ENCODE results near the gene SDSL.

Gene SDSL

DNA sequence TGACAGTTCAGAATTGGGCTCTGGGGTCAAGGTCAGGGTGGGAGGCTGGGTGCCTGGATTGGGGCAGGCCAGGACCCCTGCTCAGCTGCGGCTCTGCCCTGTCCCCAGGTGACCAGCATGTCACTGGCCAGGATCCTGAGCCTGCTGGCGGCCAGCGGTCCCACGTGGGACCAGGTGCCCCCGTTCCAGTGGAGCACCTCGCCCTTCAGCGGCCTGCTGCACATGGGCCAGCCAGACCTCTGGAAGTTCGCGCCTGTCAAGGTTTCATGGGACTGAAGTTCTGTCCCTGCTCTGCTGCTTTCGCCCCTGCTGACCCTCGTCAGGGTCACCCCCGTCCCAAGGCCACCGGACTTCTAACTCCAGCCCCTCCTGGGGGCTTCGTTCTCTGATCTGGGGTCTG lies 33.8 kb upstream of the SDSL start:
- Histone ChIP-seq H3K9ac (ENCODE audit: low read depth, low read length) (no peak overlapping the region), H3K9me3 (ENCODE audit: control insufficient read depth, insufficient read depth, low read length) (no peaks in the 10 kb centered on the region), H3K27me3 (ENCODE audit: control insufficient read depth, insufficient read depth, low read length) (no peaks in the 10 kb centered on the region), H3K4me3 (ENCODE audit: low read depth, low read length) (no peak overlapping the region), H3K36me3 (ENCODE audit: control insufficient read depth, insufficient read depth, low read length) (peaks cover 26% of the 10 kb centered on the region), H3K4me1 (ENCODE audit: control insufficient read depth, insufficient read depth, low read length) (no peaks in the 10 kb centered on the region)

DNA sequence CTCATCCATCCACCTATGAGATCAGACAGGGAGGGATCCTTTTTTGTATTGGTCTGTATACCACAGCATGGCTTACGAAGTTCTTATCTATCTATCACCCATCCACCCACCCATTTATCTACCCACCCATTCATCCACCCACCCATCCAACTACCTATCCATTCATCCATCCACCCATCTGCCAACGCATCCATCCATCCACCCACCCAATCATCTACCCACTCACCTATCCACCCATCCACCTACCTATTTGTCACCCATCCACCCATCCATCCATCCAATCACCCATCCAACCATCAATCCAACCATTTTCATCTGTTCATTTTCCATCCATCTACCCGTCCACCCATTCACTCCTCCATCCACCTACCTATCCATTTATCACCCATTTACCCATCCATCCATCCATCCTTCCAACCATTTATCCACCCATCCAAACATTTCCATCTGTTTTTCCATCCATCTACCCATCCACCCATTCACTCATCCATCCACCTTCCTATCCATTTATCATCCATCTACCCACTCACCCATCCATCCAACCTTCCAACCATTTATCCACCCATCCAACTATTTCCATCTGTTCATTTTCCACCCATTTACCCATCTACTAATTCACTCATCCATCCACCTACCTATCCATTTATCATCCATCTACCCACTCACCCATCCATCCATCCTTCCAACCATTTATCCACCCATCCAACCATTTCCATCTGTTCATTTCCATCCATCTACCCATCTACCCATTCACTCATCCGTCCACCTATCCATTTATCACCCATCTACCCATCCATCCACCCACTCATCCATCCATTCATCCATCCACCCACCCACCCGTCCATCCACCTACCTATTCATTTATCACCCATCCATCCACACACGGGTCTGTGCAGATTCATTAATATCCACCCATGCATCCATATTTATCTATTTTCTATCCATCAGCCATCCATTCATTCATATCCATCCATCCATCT lies 31.8 kb upstream of the SDSL start:
- no peak overlapping the region for H3K9ac ChIP-seq (ENCODE audit: low read depth, low read length)
- H3K27me3 ChIP-seq (ENCODE audit: control insufficient read depth, insufficient read depth, low read length): no peaks in the 10 kb centered on the region
- peaks cover 20% of the 10 kb centered on the region for H3K36me3 ChIP-seq (ENCODE audit: control insufficient read depth, insufficient read depth, low read length)
- H3K4me3 ChIP-seq (ENCODE audit: low read depth, low read length): no peak overlapping the region
- H3K9me3 ChIP-seq (ENCODE audit: control insufficient read depth, insufficient read depth, low read length): no peaks in the 10 kb centered on the region
- H3K4me1 ChIP-seq (ENCODE audit: control insufficient read depth, insufficient read depth, low read length): no peaks in the 10 kb centered on the region

- Histone ChIP-seq H3K36me3 (ENCODE audit: control insufficient read depth, insufficient read depth, low read length) (peaks cover 20% of the 10 kb centered on the region), H3K4me1 (ENCODE audit: control insufficient read depth, insufficient read depth, low read length) (no peaks in the 10 kb centered on the region), H3K9me3 (ENCODE audit: control insufficient read depth, insufficient read depth, low read length) (no peaks in the 10 kb centered on the region), H3K9ac (ENCODE audit: low read depth, low read length) (no peak overlapping the region), H3K4me3 (ENCODE audit: low read depth, low read length) (no peak overlapping the region), H3K27me3 (ENCODE audit: control insufficient read depth, insufficient read depth, low read length) (no peaks in the 10 kb centered on the region)
Observed at GRCh38 chr12:113391145-113391544, 31.0 kb upstream of the SDSL start.

GRCh38 chr12:113391650-113392337 lies 30.4 kb upstream of the SDSL start:
- H3K36me3 ChIP-seq (ENCODE audit: control insufficient read depth, insufficient read depth, low read length): peaks cover 19% of the 10 kb centered on the region
- no peaks in the 10 kb centered on the region for H3K4me1 ChIP-seq (ENCODE audit: control insufficient read depth, insufficient read depth, low read length)
- no peaks in the 10 kb centered on the region for H3K27me3 ChIP-seq (ENCODE audit: control insufficient read depth, insufficient read depth, low read length)
- H3K9me3 ChIP-seq (ENCODE audit: control insufficient read depth, insufficient read depth, low read length): no peaks in the 10 kb centered on the region
- H3K4me3 ChIP-seq (ENCODE audit: low read depth, low read length): no peak overlapping the region
- H3K9ac ChIP-seq (ENCODE audit: low read depth, low read length): no peak overlapping the region

GRCh38 chr12:113392520-113392919 lies 29.7 kb upstream of the SDSL start:
- peaks cover 13% of the 10 kb centered on the region for H3K36me3 ChIP-seq (ENCODE audit: control insufficient read depth, insufficient read depth, low read length)
- H3K27me3 ChIP-seq (ENCODE audit: control insufficient read depth, insufficient read depth, low read length): no peaks in the 10 kb centered on the region
- peak overlapping the region; percentile 18 for H3K4me3 ChIP-seq (ENCODE audit: low read depth, low read length)

GRCh38 chr12:113392988-113393579 lies 29.1 kb upstream of the SDSL start:
- Histone ChIP-seq H3K4me3 (ENCODE audit: low read depth, low read length) (peak overlapping the region; percentile 18), H3K36me3 (ENCODE audit: control insufficient read depth, insufficient read depth, low read length) (peaks cover 9% of the 10 kb centered on the region), H3K9ac (ENCODE audit: low read depth, low read length) (no peak overlapping the region), H3K27me3 (ENCODE audit: control insufficient read depth, insufficient read depth, low read length) (no peaks in the 10 kb centered on the region), H3K9me3 (ENCODE audit: control insufficient read depth, insufficient read depth, low read length) (no peaks in the 10 kb centered on the region), H3K4me1 (ENCODE audit: control insufficient read depth, insufficient read depth, low read length) (no peaks in the 10 kb centered on the region)

More at GRCh38 chr12:113392520-113392919, 29.7 kb upstream of the SDSL start:
- H3K9me3 ChIP-seq (ENCODE audit: control insufficient read depth, insufficient read depth, low read length): no peaks in the 10 kb centered on the region
- H3K4me1 ChIP-seq (ENCODE audit: control insufficient read depth, insufficient read depth, low read length): no peaks in the 10 kb centered on the region
- H3K9ac ChIP-seq (ENCODE audit: low read depth, low read length): no peak overlapping the region

DNA sequence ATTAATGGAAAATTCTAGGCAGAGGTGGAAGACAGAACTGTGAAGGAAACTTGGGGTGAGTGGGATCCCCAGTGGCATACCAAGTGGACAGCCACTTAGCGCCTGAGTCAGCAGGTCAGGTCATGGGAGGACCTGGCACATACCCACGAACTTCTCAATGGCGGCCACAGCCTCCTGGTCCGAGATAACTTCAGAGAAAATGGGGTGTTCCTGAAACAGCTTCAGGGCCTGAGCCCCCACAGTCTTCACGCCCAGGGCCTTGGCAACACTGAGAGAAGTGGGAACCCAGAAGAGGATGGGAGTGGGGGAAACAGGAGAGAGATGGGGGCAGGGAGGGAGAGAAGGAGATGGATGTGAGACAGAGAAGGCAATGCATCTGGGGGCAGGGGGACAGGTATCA lies 28.4 kb upstream of the SDSL start:
- H3K9ac ChIP-seq (ENCODE audit: low read depth, low read length): no peak overlapping the region
- H3K4me3 ChIP-seq (ENCODE audit: low read depth, low read length): no peak overlapping the region
- H3K9me3 ChIP-seq (ENCODE audit: control insufficient read depth, insufficient read depth, low read length): no peaks in the 10 kb centered on the region
- H3K4me1 ChIP-seq (ENCODE audit: control insufficient read depth, insufficient read depth, low read length): no peaks in the 10 kb centered on the region
- no peaks in the 10 kb centered on the region for H3K27me3 ChIP-seq (ENCODE audit: control insufficient read depth, insufficient read depth, low read length)
- H3K36me3 ChIP-seq (ENCODE audit: control insufficient read depth, insufficient read depth, low read length): peaks cover 9% of the 10 kb centered on the region

GRCh38 chr12:113395119-113395518 lies 27.1 kb upstream of the SDSL start:
- Histone ChIP-seq H3K36me3 (ENCODE audit: control insufficient read depth, insufficient read depth, low read length) (peaks cover 6% of the 10 kb centered on the region), H3K4me1 (ENCODE audit: control insufficient read depth, insufficient read depth, low read length) (no peaks in the 10 kb centered on the region), H3K4me3 (ENCODE audit: low read depth, low read length) (no peak overlapping the region), H3K27me3 (ENCODE audit: control insufficient read depth, insufficient read depth, low read length) (no peaks in the 10 kb centered on the region), H3K9me3 (ENCODE audit: control insufficient read depth, insufficient read depth, low read length) (no peaks in the 10 kb centered on the region), H3K9ac (ENCODE audit: low read depth, low read length) (no peak overlapping the region)

GRCh38 chr12:113396200-113396599 lies 26.0 kb upstream of the SDSL start:
- H3K9me3 ChIP-seq (ENCODE audit: control insufficient read depth, insufficient read depth, low read length): no peaks in the 10 kb centered on the region
- H3K27me3 ChIP-seq (ENCODE audit: control insufficient read depth, insufficient read depth, low read length): no peaks in the 10 kb centered on the region
- no peaks in the 10 kb centered on the region for H3K4me1 ChIP-seq (ENCODE audit: control insufficient read depth, insufficient read depth, low read length)
- H3K4me3 ChIP-seq (ENCODE audit: low read depth, low read length): no peak overlapping the region
- H3K36me3 ChIP-seq (ENCODE audit: control insufficient read depth, insufficient read depth, low read length): no peaks in the 10 kb centered on the region
- no peak overlapping the region for H3K9ac ChIP-seq (ENCODE audit: low read depth, low read length)

DNA sequence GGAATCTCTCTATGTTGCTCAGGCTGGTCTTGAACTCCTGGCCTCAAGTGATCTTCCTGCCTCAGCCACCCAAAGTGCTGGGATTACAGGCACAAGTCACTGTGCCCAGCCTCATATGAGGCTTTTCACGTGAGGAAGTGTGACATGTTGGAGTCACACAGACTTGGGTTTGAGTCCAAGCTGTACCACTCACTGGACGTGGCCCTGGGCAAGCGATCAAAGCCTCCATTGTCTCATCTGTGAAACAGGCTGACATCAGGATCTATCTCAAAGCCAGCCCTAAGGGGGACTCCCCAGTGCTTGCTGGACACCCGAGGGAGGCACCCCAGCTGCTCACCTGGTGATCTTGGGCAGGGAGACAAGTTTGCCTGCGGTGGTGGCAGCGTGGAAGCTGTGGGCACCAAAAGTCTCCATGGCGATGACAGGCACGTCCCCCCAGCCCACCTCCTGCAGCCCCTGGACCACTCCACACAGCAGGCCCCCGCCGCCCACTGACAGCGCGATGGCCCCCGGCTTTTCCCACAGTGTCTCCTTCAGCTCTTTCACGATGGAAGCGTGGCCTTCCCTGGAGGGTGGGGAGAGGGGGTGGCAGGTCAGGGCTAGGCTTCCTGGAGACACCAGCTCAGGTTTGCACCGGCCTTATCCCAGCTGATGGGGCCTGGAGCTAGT lies 25.2 kb upstream of the SDSL start:
- Histone ChIP-seq H3K9ac (ENCODE audit: low read depth, low read length) (no peak overlapping the region), H3K27me3 (ENCODE audit: control insufficient read depth, insufficient read depth, low read length) (no peaks in the 10 kb centered on the region), H3K36me3 (ENCODE audit: control insufficient read depth, insufficient read depth, low read length) (no peaks in the 10 kb centered on the region), H3K9me3 (ENCODE audit: control insufficient read depth, insufficient read depth, low read length) (no peaks in the 10 kb centered on the region), H3K4me3 (ENCODE audit: low read depth, low read length) (no peak overlapping the region), H3K4me1 (ENCODE audit: control insufficient read depth, insufficient read depth, low read length) (no peaks in the 10 kb centered on the region)

DNA sequence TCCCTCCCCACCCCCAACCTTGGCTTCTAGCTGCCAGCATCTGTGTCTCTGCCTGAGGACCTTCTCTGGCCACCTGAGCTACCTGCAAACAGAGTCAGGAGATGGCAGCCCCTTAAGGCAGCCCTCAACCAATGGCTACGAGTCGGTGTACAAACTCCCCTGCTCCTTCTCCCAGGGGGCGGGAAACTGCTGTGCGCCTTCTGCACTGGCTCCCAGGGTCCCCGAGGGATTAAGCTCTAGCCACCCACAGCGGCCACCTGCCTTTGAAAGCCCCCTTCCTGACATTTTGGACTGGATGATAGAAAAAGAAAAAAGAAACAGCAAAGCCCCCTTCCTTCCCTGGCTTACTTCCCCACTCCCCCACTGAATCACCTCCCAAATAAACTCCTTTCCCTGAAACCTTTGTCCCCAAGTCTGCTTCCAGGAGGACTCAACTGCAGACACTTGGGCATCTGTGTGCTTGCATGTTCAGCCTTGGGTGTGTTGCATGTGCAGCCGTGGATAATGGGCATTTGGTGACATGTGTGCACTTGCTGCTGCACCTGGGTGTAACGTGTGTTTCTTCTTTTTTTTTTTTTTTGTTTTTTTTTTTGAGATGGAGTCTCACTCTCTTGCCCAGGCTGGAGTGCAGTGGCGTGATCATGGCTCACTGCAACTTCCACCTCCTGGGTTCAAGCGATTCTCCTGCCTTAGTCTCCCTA lies 24.5 kb upstream of the SDSL start:
- Histone ChIP-seq H3K9ac (ENCODE audit: low read depth, low read length) (no peak overlapping the region), H3K36me3 (ENCODE audit: control insufficient read depth, insufficient read depth, low read length) (no peaks in the 10 kb centered on the region), H3K27me3 (ENCODE audit: control insufficient read depth, insufficient read depth, low read length) (no peaks in the 10 kb centered on the region), H3K4me1 (ENCODE audit: control insufficient read depth, insufficient read depth, low read length) (no peaks in the 10 kb centered on the region), H3K4me3 (ENCODE audit: low read depth, low read length) (no peak overlapping the region), H3K9me3 (ENCODE audit: control insufficient read depth, insufficient read depth, low read length) (no peaks in the 10 kb centered on the region)
